ENCODE measurements around the gene SLC38A8. TPM values are rescaled to one million over a fixed set of nuclear protein-coding genes. Genes with fewer than 3 reads are reported as not detected.
A peak's percentile ranks its signal among the peaks of the same experiment; 100 is the strongest.

SLC38A8 gene
- total RNA-seq, 2 donors from 2014 or later, result not detected

DNA sequence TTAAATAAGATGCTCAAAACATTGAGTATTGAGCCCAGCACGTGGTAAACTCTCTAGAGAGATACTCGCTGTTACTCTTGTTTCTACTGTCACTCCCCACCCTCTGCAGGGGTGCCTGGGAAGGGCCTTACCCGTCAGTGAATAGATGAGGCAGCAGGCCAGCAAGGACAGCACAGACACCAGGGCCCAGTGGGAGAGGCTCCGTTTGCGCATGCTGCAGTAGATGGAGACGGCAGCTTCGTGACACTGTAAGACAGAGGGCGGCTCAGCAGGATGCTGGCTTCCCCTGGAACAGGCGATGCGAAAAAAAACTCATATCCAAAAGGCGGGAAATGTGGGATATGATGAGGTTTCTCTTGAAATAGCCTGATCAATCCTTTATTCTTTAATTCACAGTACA is 20.0 kb downstream of the SLC38A8 start:
- Mint-ChIP-seq H3K36me3 (no peaks in the 10 kb centered on the region), H3K27ac (no peak overlapping the region), H3K4me3 (no peak overlapping the region), H3K9me3 (peaks cover 3% of the 10 kb centered on the region), H3K27me3 (peaks cover 6 to 11% of the 10 kb centered on the region in 2 donors), H3K4me1 (ENCODE audit: low read depth in 2 of 2) (no peaks in the 10 kb centered on the region)
- ATAC-seq (no peak), DNase-seq (ENCODE audit: low spot score) (no peak)

DNA sequence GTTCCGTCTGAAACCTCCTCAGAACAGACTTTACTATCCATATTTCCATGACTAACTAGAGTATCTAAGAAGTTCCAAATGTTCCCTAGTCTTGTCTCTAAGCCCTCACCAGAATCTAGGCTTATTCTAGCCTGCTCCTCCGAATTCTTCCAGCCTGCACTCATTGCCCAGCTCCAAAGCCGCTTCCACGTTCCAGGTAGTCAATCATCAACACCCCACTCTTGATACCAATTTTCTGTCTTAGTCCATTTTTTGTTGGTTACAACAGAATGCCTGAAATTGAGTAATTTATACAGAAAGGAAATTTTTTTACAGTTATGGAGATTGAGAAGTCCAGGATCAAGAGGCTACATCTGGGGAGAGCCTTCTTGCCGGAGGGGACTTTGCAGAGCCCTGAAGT is 21.1 kb downstream of the SLC38A8 start:
- Mint-ChIP-seq H3K4me1 (ENCODE audit: low read depth in 2 of 2) (no peaks in the 10 kb centered on the region), H3K27ac (no peak overlapping the region), H3K9me3 (peaks cover 3% of the 10 kb centered on the region), H3K4me3 (no peak overlapping the region), H3K27me3 (peaks cover 4 to 11% of the 10 kb centered on the region in 2 donors), H3K36me3 (no peaks in the 10 kb centered on the region)
- DNase-seq (ENCODE audit: low spot score) (no peak), ATAC-seq (no peak)

DNA sequence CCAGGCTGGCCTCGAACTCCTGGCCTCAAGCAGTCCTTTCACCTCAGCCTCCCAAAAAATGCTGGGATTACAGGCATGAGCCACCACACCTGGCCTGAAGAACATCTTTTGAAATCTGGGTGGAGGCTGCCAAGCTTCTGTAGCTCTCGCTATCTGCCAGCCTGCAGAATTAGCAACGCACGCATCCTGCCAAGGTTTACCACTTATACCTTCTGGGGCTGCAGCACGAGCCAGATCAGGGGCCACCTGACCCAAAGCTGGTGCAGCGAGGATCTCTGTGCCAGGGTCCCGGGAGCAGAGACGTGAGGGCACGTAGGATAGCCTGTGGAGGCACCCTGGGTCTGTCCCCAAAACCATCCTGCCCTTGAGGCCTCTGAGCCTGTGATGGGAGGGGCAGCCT is 22.2 kb downstream of the SLC38A8 start:
- Mint-ChIP-seq H3K27me3 (peaks cover 4 to 11% of the 10 kb centered on the region in 2 donors), H3K4me1 (ENCODE audit: low read depth in 2 of 2) (no peaks in the 10 kb centered on the region), H3K9me3 (peaks cover 3% of the 10 kb centered on the region), H3K4me3 (no peak overlapping the region), H3K36me3 (no peaks in the 10 kb centered on the region), H3K27ac (no peak overlapping the region)
- no peak for DNase-seq (ENCODE audit: low spot score)
- no peak for ATAC-seq

GRCh38 chr16:84018710-84019109 is 23.9 kb downstream of the SLC38A8 start:
- Mint-ChIP-seq H3K27ac (no peak overlapping the region), H3K36me3 (no peaks in the 10 kb centered on the region), H3K4me3 (no peak overlapping the region), H3K27me3 (peaks cover 4 to 11% of the 10 kb centered on the region in 2 donors), H3K9me3 (peaks cover 6% of the 10 kb centered on the region), H3K4me1 (ENCODE audit: low read depth in 2 of 2) (peaks cover 4 to 6% of the 10 kb centered on the region in 2 donors)
- ATAC-seq (no peak), DNase-seq (ENCODE audit: low spot score) (no peak)

GRCh38 chr16:84016477-84016876 is 26.1 kb downstream of the SLC38A8 start:
- Mint-ChIP-seq H3K4me3 (no peak overlapping the region), H3K4me1 (ENCODE audit: low read depth in 2 of 2) (peaks cover 4 to 6% of the 10 kb centered on the region in 2 donors), H3K9me3 (peaks cover 5% of the 10 kb centered on the region), H3K27me3 (peaks cover 3% of the 10 kb centered on the region in 2 donors), H3K36me3 (no peaks in the 10 kb centered on the region), H3K27ac (no peak overlapping the region)
- DNase-seq (ENCODE audit: low spot score) (no peak), ATAC-seq (no peak)

- peaks cover 4 to 6% of the 10 kb centered on the region in 2 donors for H3K4me1 Mint-ChIP-seq (ENCODE audit: low read depth in 2 of 2)
Measured at GRCh38 chr16:84015399-84015798, 27.2 kb downstream of the SLC38A8 start.

DNA sequence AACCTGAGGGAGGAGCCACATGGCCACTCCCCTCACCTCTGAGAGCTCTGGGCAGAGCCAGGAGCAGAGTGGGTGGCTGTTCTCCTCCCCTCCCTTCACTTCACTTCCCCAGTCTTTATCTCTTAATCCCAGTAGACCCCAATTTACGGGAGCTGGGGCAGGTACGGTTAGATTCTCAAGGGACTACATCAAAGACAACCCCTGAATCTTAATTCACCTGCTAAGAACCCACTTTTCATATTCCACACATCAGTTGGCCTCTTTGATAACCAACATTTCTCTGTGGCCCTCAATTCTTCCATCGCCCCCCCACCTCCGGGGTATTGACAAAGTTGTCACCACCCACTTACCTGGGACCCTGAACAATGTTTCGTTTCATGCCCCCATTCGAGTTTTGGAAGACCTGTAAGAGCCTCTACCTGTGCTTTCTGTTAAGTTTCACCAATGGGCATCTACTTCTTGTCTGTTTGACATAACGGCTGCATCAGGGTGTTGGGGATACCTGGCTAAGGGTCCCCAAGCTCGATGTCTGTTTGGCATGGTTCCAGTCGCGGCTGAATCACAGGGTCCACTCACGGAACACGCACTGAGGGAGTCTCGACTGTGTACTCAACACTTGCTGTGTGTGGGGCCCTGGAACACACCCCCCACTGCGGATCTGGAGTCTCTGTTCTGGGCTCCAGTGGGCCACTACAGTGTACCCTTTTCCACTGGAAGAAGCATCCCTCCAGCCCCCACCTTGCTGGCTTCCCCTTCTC is 27.8 kb downstream of the SLC38A8 start:
- Mint-ChIP-seq H3K36me3 (no peaks in the 10 kb centered on the region), H3K27me3 (no peaks in the 10 kb centered on the region), H3K4me1 (ENCODE audit: low read depth in 2 of 2) (peaks cover 4 to 6% of the 10 kb centered on the region in 2 donors), H3K4me3 (no peak overlapping the region), H3K27ac (no peak overlapping the region), H3K9me3 (peaks cover 3% of the 10 kb centered on the region)
- DNase-seq (ENCODE audit: low spot score) (no peak), ATAC-seq (no peak)

More at GRCh38 chr16:84015399-84015798, 27.2 kb downstream of the SLC38A8 start:
- Mint-ChIP-seq H3K27me3 (no peaks in the 10 kb centered on the region), H3K4me3 (no peak overlapping the region), H3K9me3 (peaks cover 3% of the 10 kb centered on the region), H3K27ac (no peak overlapping the region), H3K36me3 (no peaks in the 10 kb centered on the region)
- ATAC-seq (no peak), DNase-seq (ENCODE audit: low spot score) (no peak)

DNA sequence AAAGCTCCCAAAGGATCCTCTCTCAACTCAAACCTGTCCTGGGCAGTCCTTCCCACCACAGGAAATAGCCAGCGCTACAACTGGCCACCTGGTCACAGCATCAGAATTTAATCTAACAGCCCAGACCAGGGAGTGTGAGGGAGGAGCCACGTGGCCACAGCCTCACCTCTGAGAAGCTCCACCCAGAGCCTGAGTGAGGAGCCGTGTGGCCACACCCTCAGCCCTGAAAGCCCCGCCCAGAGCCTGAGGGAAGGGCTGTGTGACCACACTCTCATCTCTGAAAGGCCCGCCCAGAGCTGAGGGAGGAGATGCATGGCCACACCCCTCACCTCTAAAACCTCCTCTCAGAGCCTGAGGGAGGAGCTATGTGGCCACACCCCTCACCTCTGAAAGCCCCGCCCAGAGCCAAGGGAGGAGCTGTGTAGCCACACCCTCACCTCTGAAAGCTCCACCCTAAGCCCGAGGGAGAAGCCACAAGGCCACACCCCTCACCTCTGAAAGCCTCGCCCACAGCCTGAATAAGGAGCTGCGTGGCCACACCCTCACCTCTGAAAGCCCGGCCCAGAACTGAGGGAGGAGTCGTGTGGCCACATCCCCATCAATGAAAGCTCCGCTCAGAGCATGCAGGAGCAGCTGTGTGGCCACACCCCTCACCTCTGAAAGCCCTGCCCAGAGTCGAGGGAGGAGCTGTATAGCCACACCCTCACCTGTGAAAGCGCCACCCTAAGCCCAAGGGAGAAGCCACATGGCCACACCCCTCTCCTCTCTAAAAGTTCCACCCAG is 28.6 kb downstream of the SLC38A8 start:
- Mint-ChIP-seq H3K27ac (no peak overlapping the region), H3K9me3 (peaks cover 3% of the 10 kb centered on the region), H3K36me3 (no peaks in the 10 kb centered on the region), H3K4me1 (ENCODE audit: low read depth in 2 of 2) (peaks cover 4 to 6% of the 10 kb centered on the region in 2 donors), H3K4me3 (no peak overlapping the region), H3K27me3 (no peaks in the 10 kb centered on the region)
- peak; percentile 78 to 85 for ATAC-seq
- DNase-seq (ENCODE audit: low spot score), result peak; percentile 65

DNA sequence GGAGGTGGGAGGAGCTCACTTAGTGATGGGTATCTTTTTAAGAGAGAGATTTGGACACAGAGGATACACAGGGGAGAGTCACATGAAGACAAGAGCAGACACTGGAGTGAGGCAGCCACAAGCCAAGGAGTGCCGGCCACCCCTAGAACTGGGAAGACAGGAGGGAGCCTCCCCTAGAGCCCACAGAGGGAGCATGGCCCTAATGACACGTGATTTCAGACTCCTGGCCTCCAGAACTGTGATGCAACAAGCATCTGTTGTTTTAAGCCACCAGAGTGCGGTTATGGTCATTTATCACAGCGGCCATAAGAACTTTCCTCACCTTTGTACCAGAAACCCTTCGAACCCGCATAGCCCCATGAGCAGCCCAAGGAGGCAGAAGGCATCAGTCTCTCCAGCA is 33.3 kb downstream of the SLC38A8 start:
- ATAC-seq (no peak), DNase-seq (ENCODE audit: low spot score) (no peak)
- Mint-ChIP-seq H3K27ac (no peak overlapping the region), H3K4me1 (ENCODE audit: low read depth in 2 of 2) (peaks cover 0 to under 1% of the 10 kb centered on the region in 2 donors), H3K4me3 (no peak overlapping the region), H3K27me3 (peaks cover 0 to 2% of the 10 kb centered on the region in 2 donors), H3K36me3 (no peaks in the 10 kb centered on the region), H3K9me3 (no peaks in the 10 kb centered on the region)

- no peaks in the 10 kb centered on the region for H3K9me3 Mint-ChIP-seq
- no peaks in the 10 kb centered on the region for H3K4me1 Mint-ChIP-seq (ENCODE audit: low read depth in 2 of 2)
- H3K36me3 Mint-ChIP-seq, result no peaks in the 10 kb centered on the region
- peaks cover 0 to 2% of the 10 kb centered on the region in 2 donors for H3K27me3 Mint-ChIP-seq
- no peak for ATAC-seq
- no peak for DNase-seq (ENCODE audit: low spot score)
- no peak overlapping the region for H3K27ac Mint-ChIP-seq
- H3K4me3 Mint-ChIP-seq, result no peak overlapping the region
Measured at GRCh38 chr16:84007965-84008364, 34.6 kb downstream of the SLC38A8 start.

- ATAC-seq, result no peak
Measured at GRCh38 chr16:84007520-84007919, 35.1 kb downstream of the SLC38A8 start.

DNA sequence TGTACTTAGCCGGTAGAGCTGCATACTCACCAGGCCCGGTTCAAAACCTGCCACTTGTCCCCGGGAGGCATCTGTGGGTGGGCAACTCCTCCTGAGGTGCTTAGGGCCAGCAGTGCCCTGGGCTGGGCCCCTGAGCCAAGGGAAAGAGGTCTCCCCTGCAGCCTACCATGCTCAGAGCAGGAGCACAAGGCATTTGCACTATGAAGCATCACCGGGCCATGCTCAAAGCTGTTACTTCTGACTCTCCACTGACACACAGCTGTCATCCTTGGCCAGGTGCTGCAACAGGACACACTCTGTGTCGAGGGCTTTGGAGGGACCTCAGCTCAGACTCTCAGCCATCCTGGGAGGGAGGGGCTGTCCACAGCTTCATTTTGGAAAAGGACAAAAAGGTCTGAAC is 37.2 kb downstream of the SLC38A8 start:
- H3K27ac Mint-ChIP-seq, result no peak overlapping the region
- H3K9me3 Mint-ChIP-seq, result no peaks in the 10 kb centered on the region
- H3K27me3 Mint-ChIP-seq, result peaks cover 0 to 2% of the 10 kb centered on the region in 2 donors
- H3K36me3 Mint-ChIP-seq, result no peaks in the 10 kb centered on the region
- no peaks in the 10 kb centered on the region for H3K4me1 Mint-ChIP-seq (ENCODE audit: low read depth in 2 of 2)
- H3K4me3 Mint-ChIP-seq, result no peak overlapping the region
- peak in 1 of 2 donors; percentile 16 for ATAC-seq
- DNase-seq (ENCODE audit: low spot score), result no peak

More at GRCh38 chr16:84007520-84007919, 35.1 kb downstream of the SLC38A8 start:
- Mint-ChIP-seq H3K36me3 (no peaks in the 10 kb centered on the region), H3K27me3 (peaks cover 0 to 2% of the 10 kb centered on the region in 2 donors), H3K4me3 (no peak overlapping the region), H3K9me3 (no peaks in the 10 kb centered on the region), H3K27ac (no peak overlapping the region), H3K4me1 (ENCODE audit: low read depth in 2 of 2) (no peaks in the 10 kb centered on the region)
- no peak for DNase-seq (ENCODE audit: low spot score)

DNA sequence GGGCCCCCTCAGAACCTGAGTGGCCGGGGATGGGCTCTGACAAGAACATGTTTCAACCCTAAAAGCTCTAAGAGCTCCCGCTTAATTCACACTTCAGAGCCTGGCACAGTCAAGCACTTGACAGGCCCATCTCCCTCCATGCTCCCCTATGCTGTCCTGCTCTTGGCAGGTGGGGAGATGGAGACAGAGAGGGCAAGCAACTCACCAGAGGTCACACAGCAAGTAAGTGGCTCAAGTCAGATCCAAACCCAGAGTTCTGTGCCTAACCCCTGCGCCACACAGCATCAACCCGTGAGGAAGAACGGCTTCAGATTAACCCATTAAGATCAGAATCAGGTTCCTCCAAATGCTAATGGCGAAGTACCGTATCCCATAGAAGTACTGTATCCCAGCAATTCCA is 38.2 kb downstream of the SLC38A8 start:
- Mint-ChIP-seq H3K27me3 (peaks cover 0 to 2% of the 10 kb centered on the region in 2 donors), H3K36me3 (no peaks in the 10 kb centered on the region)

DNA sequence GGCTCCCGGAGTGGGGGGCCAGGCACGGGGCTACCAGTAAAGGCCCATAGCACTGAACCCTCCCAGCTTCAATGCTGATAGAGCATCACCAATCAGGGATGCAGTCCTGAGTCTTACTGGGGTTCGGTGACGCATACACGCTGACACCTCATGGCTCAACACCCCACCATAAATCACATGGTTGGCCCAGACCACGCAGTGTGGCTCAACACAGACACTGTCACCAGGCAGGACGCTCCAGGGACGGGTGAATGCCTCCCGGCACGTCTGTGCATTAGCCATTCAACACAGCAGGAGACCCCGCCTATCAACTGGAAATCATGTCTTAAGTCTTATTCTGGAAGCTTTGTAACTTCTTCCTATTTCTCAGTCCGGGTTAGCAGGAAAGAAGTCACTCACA is 39.6 kb downstream of the SLC38A8 start:
- no peak for ATAC-seq
- Mint-ChIP-seq H3K27me3 (peaks cover 0 to 2% of the 10 kb centered on the region in 2 donors), H3K36me3 (no peaks in the 10 kb centered on the region), H3K4me1 (ENCODE audit: low read depth in 2 of 2) (no peaks in the 10 kb centered on the region), H3K27ac (no peak overlapping the region), H3K4me3 (no peak overlapping the region), H3K9me3 (no peaks in the 10 kb centered on the region)
- DNase-seq (ENCODE audit: low spot score), result no peak

More for the DNA sequence above, 38.2 kb downstream of the SLC38A8 start:
- ATAC-seq (no peak), DNase-seq (ENCODE audit: low spot score) (no peak)
- no peaks in the 10 kb centered on the region for H3K9me3 Mint-ChIP-seq
- H3K4me1 Mint-ChIP-seq (ENCODE audit: low read depth in 2 of 2), result no peaks in the 10 kb centered on the region
- no peak overlapping the region for H3K27ac Mint-ChIP-seq
- H3K4me3 Mint-ChIP-seq, result no peak overlapping the region
